ENCODE measurements around the gene POLR1A. TPM values are rescaled to one million over a fixed set of nuclear protein-coding genes. Genes with fewer than 3 reads are reported as not detected.
"Not testable (repeated sequence)": the region's sequence is repeated elsewhere in the genome, so short reads cannot be mapped to it uniquely, and the experiment has no call there.

POLR1A gene
- total RNA-seq, 2 experiments from 2014 or later = 34.5 to 36.6 TPM

- DNase-seq = no peak
- peak overlapping the region; percentile 92 for H3K27ac Mint-ChIP-seq
- peaks cover 66% of the 10 kb centered on the region for H3K4me1 Mint-ChIP-seq
- peak overlapping the region; percentile 34 for H3K4me3 Mint-ChIP-seq
- ChIA-PET POLR2A (interaction anchor here (0.6 to 1.0 kb wide), 2 partner anchors 14 to 34 kb away, joined by 3 to 5 read pairs; no protein-coding TSS in a partner anchor), CTCF (interaction anchor here (0.7 to 2.2 kb wide), 9 partner anchors 9 to 167 kb away, joined by 3 to 11 read pairs (median 4); partner anchors contain the start of gene ST3GAL5)
- H3K36me3 Mint-ChIP-seq (ENCODE audit: low read depth) = peaks cover 9% of the 10 kb centered on the region
- H3K9me3 Mint-ChIP-seq = peaks cover 1% of the 10 kb centered on the region
- H3K27me3 Mint-ChIP-seq = no peaks in the 10 kb centered on the region
These were observed 111.3 kb downstream of the POLR1A start for GRCh38 chr2:85994421-85994777.

- CTCF ChIA-PET = interaction anchor here (0.6 kb wide), 1 partner anchor 12 kb away, joined by 3 read pairs; no protein-coding TSS in a partner anchor
- H3K27ac Mint-ChIP-seq = peak overlapping the region; percentile 76
- peaks cover 56% of the 10 kb centered on the region for H3K4me1 Mint-ChIP-seq
- peaks cover 6% of the 10 kb centered on the region for H3K36me3 Mint-ChIP-seq (ENCODE audit: low read depth)
- H3K9me3 Mint-ChIP-seq = peaks cover 1% of the 10 kb centered on the region
- H3K4me3 Mint-ChIP-seq = no peak overlapping the region
- POLR2A ChIA-PET = no interaction called here
- H3K27me3 Mint-ChIP-seq = no peaks in the 10 kb centered on the region
- DNase-seq = no peak
These were observed 113.1 kb downstream of the POLR1A start for GRCh38 chr2:85992611-85993010.

DNA sequence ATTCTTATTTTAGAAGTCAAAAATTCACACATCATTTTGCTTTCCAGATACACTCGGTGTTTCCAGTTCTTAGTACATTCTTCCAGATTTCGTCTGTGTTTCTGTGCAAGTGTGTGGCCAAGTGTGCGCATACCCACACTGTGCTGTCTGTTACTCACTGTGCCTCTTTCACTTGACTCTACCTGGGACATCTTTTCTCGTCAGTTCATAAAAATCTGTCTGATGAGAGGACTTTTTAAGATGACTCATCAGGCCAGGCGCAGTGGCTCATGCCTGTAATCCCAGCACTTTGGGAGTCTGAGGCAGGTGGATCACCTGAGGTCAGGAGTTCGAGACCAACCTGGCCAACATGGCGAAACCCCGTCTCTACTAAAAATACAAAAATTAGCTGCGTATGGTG lies 113.6 kb downstream of the POLR1A start:
- H3K4me3 Mint-ChIP-seq; H3K27ac Mint-ChIP-seq; DNase-seq; POLR2A ChIA-PET; H3K36me3 Mint-ChIP-seq (ENCODE audit: low read depth); H3K27me3 Mint-ChIP-seq; H3K9me3 Mint-ChIP-seq: not testable (repeated sequence)
- CTCF ChIA-PET = interaction anchor here (0.6 kb wide), 1 partner anchor 11 kb away, joined by 3 read pairs; no protein-coding TSS in a partner anchor
- H3K4me1 Mint-ChIP-seq = peaks cover 50% of the 10 kb centered on the region

GRCh38 chr2:85990084-85990483 lies 115.6 kb downstream of the POLR1A start:
- ChIA-PET POLR2A (no interaction called here), CTCF (interaction anchor here (0.5 to 1.8 kb wide), 4 partner anchors 10 to 478 kb away, joined by 3 to 4 read pairs (median 4); no protein-coding TSS in a partner anchor)
- peak; percentile 2 for DNase-seq
- no peaks in the 10 kb centered on the region for H3K27me3 Mint-ChIP-seq
- peaks cover 1% of the 10 kb centered on the region for H3K9me3 Mint-ChIP-seq
- H3K4me1 Mint-ChIP-seq = peaks cover 33% of the 10 kb centered on the region
- H3K27ac Mint-ChIP-seq = peak overlapping the region; percentile 15
- H3K36me3 Mint-ChIP-seq (ENCODE audit: low read depth) = peaks cover 1% of the 10 kb centered on the region
- H3K4me3 Mint-ChIP-seq = no peak overlapping the region

GRCh38 chr2:85989288-85989865 lies 116.3 kb downstream of the POLR1A start:
- ChIA-PET CTCF (interaction anchor here (0.7 to 1.8 kb wide), 5 partner anchors 11 to 162 kb away, joined by 3 to 4 read pairs (median 3); no protein-coding TSS in a partner anchor), POLR2A (interaction anchor here (0.8 kb wide), 1 partner anchor 27 kb away, joined by 3 read pairs; no protein-coding TSS in a partner anchor)
- no peak overlapping the region for H3K4me3 Mint-ChIP-seq
- peak; percentile 2 for DNase-seq
- H3K4me1 Mint-ChIP-seq = peaks cover 26% of the 10 kb centered on the region
- H3K27ac Mint-ChIP-seq = no peak overlapping the region
- H3K36me3 Mint-ChIP-seq (ENCODE audit: low read depth) = peaks cover 1% of the 10 kb centered on the region
- peaks cover 1% of the 10 kb centered on the region for H3K9me3 Mint-ChIP-seq
- no peaks in the 10 kb centered on the region for H3K27me3 Mint-ChIP-seq

DNA sequence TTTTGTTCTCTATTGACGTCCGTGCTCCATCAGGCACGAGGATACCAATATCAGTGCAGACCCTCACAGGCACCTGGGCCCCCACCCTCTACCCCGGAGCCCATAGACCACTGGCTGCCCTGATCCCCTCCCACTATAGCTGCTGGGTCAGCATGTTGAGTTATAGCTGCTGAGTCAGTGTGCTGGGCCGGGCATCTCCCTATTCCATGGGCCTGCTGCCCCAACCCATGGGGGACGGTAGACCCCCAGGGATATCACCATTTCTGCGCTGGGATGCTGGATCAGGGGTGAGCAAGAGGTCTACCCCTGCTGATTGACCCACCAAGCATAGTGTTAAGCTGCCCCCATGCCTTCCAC lies 116.8 kb downstream of the POLR1A start:
- POLR2A ChIA-PET = interaction anchor here (0.8 kb wide), 1 partner anchor 27 kb away, joined by 3 read pairs; no protein-coding TSS in a partner anchor

GRCh38 chr2:85988175-85988913 lies 117.3 kb downstream of the POLR1A start:
- peaks cover 1% of the 10 kb centered on the region for H3K9me3 Mint-ChIP-seq
- H3K4me1 Mint-ChIP-seq = peaks cover 17% of the 10 kb centered on the region
- ChIA-PET CTCF (interaction anchor here (0.7 to 1.6 kb wide), 2 partner anchors 35 to 161 kb away, joined by 3 read pairs; no protein-coding TSS in a partner anchor), POLR2A (interaction anchor here (0.8 kb wide), 1 partner anchor 26 kb away, joined by 3 read pairs; no protein-coding TSS in a partner anchor)
- H3K4me3 Mint-ChIP-seq = no peak overlapping the region
- H3K27me3 Mint-ChIP-seq = no peaks in the 10 kb centered on the region
- peaks cover 1% of the 10 kb centered on the region for H3K36me3 Mint-ChIP-seq (ENCODE audit: low read depth)
- peak; percentile 4 for DNase-seq
- H3K27ac Mint-ChIP-seq = no peak overlapping the region

More for the DNA sequence above, 116.8 kb downstream of the POLR1A start:
- peak; percentile 3 for DNase-seq
- Mint-ChIP-seq H3K27me3 (no peaks in the 10 kb centered on the region), H3K27ac (no peak overlapping the region), H3K9me3 (peaks cover 1% of the 10 kb centered on the region), H3K36me3 (ENCODE audit: low read depth) (peaks cover 1% of the 10 kb centered on the region), H3K4me3 (no peak overlapping the region), H3K4me1 (peaks cover 21% of the 10 kb centered on the region)
- CTCF ChIA-PET = interaction anchor here (0.7 to 1.6 kb wide), 3 partner anchors 36 to 161 kb away, joined by 3 read pairs; no protein-coding TSS in a partner anchor

GRCh38 chr2:85987266-85988174 lies 118.2 kb downstream of the POLR1A start:
- Mint-ChIP-seq H3K27ac (no peak overlapping the region), H3K4me1 (peaks cover 12% of the 10 kb centered on the region), H3K9me3 (peaks cover 1% of the 10 kb centered on the region), H3K36me3 (ENCODE audit: low read depth) (no peaks in the 10 kb centered on the region), H3K27me3 (peaks cover 2% of the 10 kb centered on the region), H3K4me3 (no peak overlapping the region)
- POLR2A ChIA-PET = no interaction called here
- DNase-seq = peak; percentile 2
- CTCF ChIA-PET = interaction anchor here (0.5 kb wide), 1 partner anchor 96 kb away, joined by 3 read pairs; no protein-coding TSS in a partner anchor

GRCh38 chr2:85986121-85986520 lies 119.6 kb downstream of the POLR1A start:
- ChIA-PET POLR2A (no interaction called here), CTCF (interaction anchor here (1.1 to 1.9 kb wide), 2 partner anchors 8 to 53 kb away, joined by 3 to 11 read pairs; no protein-coding TSS in a partner anchor)
- DNase-seq = no peak
- H3K27me3 Mint-ChIP-seq = peaks cover 2% of the 10 kb centered on the region
- no peaks in the 10 kb centered on the region for H3K9me3 Mint-ChIP-seq
- peaks cover 12% of the 10 kb centered on the region for H3K4me1 Mint-ChIP-seq
- no peak overlapping the region for H3K27ac Mint-ChIP-seq
- no peak overlapping the region for H3K4me3 Mint-ChIP-seq
- no peaks in the 10 kb centered on the region for H3K36me3 Mint-ChIP-seq (ENCODE audit: low read depth)

- CTCF ChIA-PET = interaction anchor here (0.5 to 2.0 kb wide), 7 partner anchors 9 to 535 kb away, joined by 3 to 11 read pairs (median 4); no protein-coding TSS in a partner anchor
- Mint-ChIP-seq H3K27me3 (peaks cover 4% of the 10 kb centered on the region), H3K27ac (no peak overlapping the region), H3K9me3 (no peaks in the 10 kb centered on the region), H3K36me3 (ENCODE audit: low read depth) (no peaks in the 10 kb centered on the region), H3K4me1 (peaks cover 12% of the 10 kb centered on the region), H3K4me3 (no peak overlapping the region)
- POLR2A ChIA-PET = no interaction called here
- no peak for DNase-seq
These were observed 120.9 kb downstream of the POLR1A start for GRCh38 chr2:85984788-85985187.

GRCh38 chr2:85983766-85984165 lies 121.9 kb downstream of the POLR1A start:
- Mint-ChIP-seq H3K4me1 (peaks cover 9% of the 10 kb centered on the region), H3K4me3 (no peak overlapping the region), H3K27me3 (peaks cover 10% of the 10 kb centered on the region), H3K9me3 (no peaks in the 10 kb centered on the region), H3K27ac (no peak overlapping the region), H3K36me3 (ENCODE audit: low read depth) (no peaks in the 10 kb centered on the region)
- ChIA-PET POLR2A (no interaction called here), CTCF (interaction anchor here (1.2 to 2.0 kb wide), 6 partner anchors 12 to 96 kb away, joined by 3 to 6 read pairs (median 4); no protein-coding TSS in a partner anchor)
- no peak for DNase-seq
